K562 (cell line): Measurements from ENCODE around the gene PSMA2. TPM values are rescaled to one million over a fixed set of nuclear protein-coding genes. Genes with fewer than 3 reads are reported as not detected.

ENCODE experiments used
- ATAC-seq: fragments of 200-7000 bp; cut with Tn5 transposase; 3 replicates; pipeline ENCODE4 v1.9.1; 2020; ENCODE audit warnings: moderate library complexity
- BruUV-seq: library from RNA; stranded (reverse); fragments of 400-500 nt; replicated peaks from 2 replicates; lab custom pipeline; 2021; lab: Mats Ljungman, UMichigan
- CTCF ChIA-PET: fragments of 300-600 bp; formaldehyde crosslinking; extraction: SDS; loops from one replicate; lab custom pipeline; 2021; ENCODE audit warnings: low intra/inter-chr PET ratio; lab: Yijun Ruan, JAX
- POLR2A ChIA-PET: fragments of 300-600, 350-650 bp; sonication (Branson Sonifier 250); formaldehyde crosslinking; extraction: SDS; loops from one replicate; lab custom pipeline; 2021; ENCODE audit warnings: antibody characterized with exemption, inconsistent platforms; lab: Yijun Ruan, JAX
- DNase-seq, 4 experiments: peaks; one replicate each; pipeline versions ENCODE4 v3.0.0 to v3.0.0-alpha.2; 2011 to 2018; ENCODE audit warnings: low spot score in 3 of 4, mixed read lengths in 3 of 4; ENCODE audit errors: extremely low read depth in 1 of 4
- FAIRE-seq: peaks from 2 replicates; lab custom pipeline; 2011; peaks lifted over from hg19 to GRCh38; lab: Jason Lieb, UNC
- H2AFZ ChIP-seq: 2 replicates; pipeline ENCODE4 v1.6.0; 2011; ENCODE audit warnings: low read depth, low read length, control low read depth, inconsistent platforms
- H3K27ac ChIP-seq: fragments of 200-600 bp; 3 replicates; pipeline ENCODE4 v1.8.0; 2011; ENCODE audit warnings: low read depth, mild to moderate bottlenecking, control low read depth, inconsistent platforms, low read length, moderate library complexity, mixed read lengths; ENCODE audit errors: extremely low read depth
- H3K27me3 ChIP-seq, 2 experiments: fragments of 300-600 bp in 1 of 2; 2 replicates in 1 of 2; 3 replicates in 1 of 2; pipeline versions ENCODE4 v1.6.0 to v1.8.0; 2011; ENCODE audit warnings: inconsistent platforms in 2 of 2, low read length in 2 of 2, mild to moderate bottlenecking in 1 of 2, mixed read lengths in 1 of 2, moderate library complexity in 1 of 2; ENCODE audit not compliant: control insufficient read depth in 2 of 2, insufficient read depth in 2 of 2
- H3K36me3 ChIP-seq: fragments of 300-600 bp; 3 replicates; pipeline ENCODE4 v1.8.0; 2011; ENCODE audit warnings: mild to moderate bottlenecking, low read length, inconsistent platforms; ENCODE audit not compliant: control insufficient read depth, insufficient read depth
- H3K4me1 ChIP-seq, 2 experiments: fragments of 200-600 bp in 1 of 2; replicated peaks in 1 of 2; 2 replicates in 1 of 2; 3 replicates in 1 of 2; pipeline versions ENCODE4 v1.5.1 to v1.8.0; 2011; ENCODE audit warnings: inconsistent platforms in 2 of 2, low read length in 2 of 2, mild to moderate bottlenecking in 1 of 2, mixed read lengths in 1 of 2, moderate library complexity in 1 of 2; ENCODE audit not compliant: control insufficient read depth in 2 of 2, insufficient read depth in 2 of 2
- H3K4me2 ChIP-seq: 2 replicates; pipeline ENCODE4 v1.6.1; 2011; ENCODE audit warnings: low read length, control low read depth, inconsistent platforms, mixed read lengths; ENCODE audit not compliant: insufficient read depth
- H3K4me3 ChIP-seq: fragments of 200-600 bp; sonication (generic), shearing (Covaris generic); 2 replicates; pipeline ENCODE4 v1.5.1; 2016; ENCODE audit warnings: control low read depth, inconsistent platforms
- H3K79me2 ChIP-seq: fragments of 200-600 bp; 3 replicates; pipeline ENCODE4 v1.8.0; 2011; ENCODE audit warnings: low read length, inconsistent platforms; ENCODE audit not compliant: control insufficient read depth, insufficient read depth
- H3K9ac ChIP-seq, 2 experiments: 2 replicates each; pipeline versions ENCODE4 v1.6.0 to v1.6.1; 2011; ENCODE audit warnings: low read depth in 2 of 2, low read length in 2 of 2, control low read depth in 1 of 2, inconsistent platforms in 1 of 2, mild to moderate bottlenecking in 1 of 2, mixed read lengths in 1 of 2; ENCODE audit not compliant: insufficient read depth in 1 of 2
- H3K9me1 ChIP-seq: one replicate; pipeline ENCODE4 v1.6.0; 2011; ENCODE audit warnings: inconsistent platforms, mild to moderate bottlenecking, low read length, moderate library complexity; ENCODE audit not compliant: control insufficient read depth, insufficient read depth
- H3K9me3 ChIP-seq: replicated peaks from 2 replicates; pipeline ENCODE4 v1.5.1; 2011; ENCODE audit warnings: low read depth, low read length, inconsistent platforms; ENCODE audit not compliant: control insufficient read depth, insufficient read depth
- H4K20me1 ChIP-seq: replicated peaks from 2 replicates; pipeline ENCODE4 v1.6.1; 2011; ENCODE audit warnings: low read length, inconsistent platforms, mixed read lengths; ENCODE audit not compliant: control insufficient read depth, insufficient read depth
- C11orf30 ChIP-seq: fragments of 450-650 bp; IDR thresholded peaks from 2 replicates; pipeline ENCODE4 v1.6.1; 2016; ENCODE audit warnings: low read depth, mild to moderate bottlenecking
- CHD7 ChIP-seq: fragments of 200-600 bp; sonication (generic); IDR thresholded peaks from one replicate; pipeline ENCODE4 v1.6.1; 2012; ENCODE audit warnings: mild to moderate bottlenecking, low read depth, low read length, inconsistent platforms
- MYC ChIP-seq, 2 experiments: fragments of 250-450 bp in 1 of 2; sonication (Bioruptor Pico) in 1 of 2; IDR thresholded peaks; 2 replicates each; pipeline versions ENCODE4 v1.5.1 to v1.6.1; 2012 to 2021; ENCODE audit warnings: low read depth in 2 of 2, borderline replicate concordance in 1 of 2, improper control_type of control experiment in 1 of 2, low read length in 1 of 2, mild to moderate bottlenecking in 1 of 2, moderate library complexity in 1 of 2
- ZNF584 ChIP-seq: fragments of 200-800 bp; sonication (Bioruptor generic); IDR thresholded peaks from 2 replicates; pipeline ENCODE4 v1.6.1; 2016; ENCODE audit warnings: low read depth, mild to moderate bottlenecking, missing genetic modification characterization, missing compliant biosample characterization
- WGBS: fragments of 100-300 bp; shearing (Covaris generic); methylation state at CpG from one replicate; pipeline ENCODE4 v1.1.6; 2016; ENCODE audit warnings: low coverage, mixed read lengths; ENCODE audit not compliant: insufficient coverage; ENCODE audit errors: missing lambda C conversion rate; 5-methylcytosine and 5-hydroxymethylcytosine counted together
- in situ Hi-C: fragments of 300-500 bp; cut with MboI; formaldehyde crosslinking; loops from 4 replicates; pipeline ENCODE4 v1.15.0; 2018; ENCODE audit warnings: inconsistent platforms, mixed read lengths
- intact Hi-C: fragments of 100-400 bp; cut with micrococcal nuclease; formaldehyde crosslinking; loops from 2 replicates; pipeline ENCODE4 v1.14.2; 2022
- polyA plus RNA-seq, 8 experiments: library from polyadenylated mRNA; depleted of rRNA in 4 of 8; stranded (reverse) in 5 of 8; unstranded in 3 of 8; fragments of >200 nt; fragmentation: Nextera tagmentation in 2 of 8; fragmentation: Illumina TruSeq in 1 of 8; extraction: Ambion mirVana in 2 of 8; extraction: Trizol in 1 of 8; gene quantifications; 2 replicates each; pipeline versions ENCODE4 v1.2.1 to v1.2.3, GENCODE V29; 2011 to 2014; ENCODE audit warnings: inconsistent platforms in 1 of 8, missing spikeins in 1 of 8
- total RNA-seq, 7 experiments: library from RNA; depleted of rRNA in 6 of 7; stranded (reverse); fragments of >200 nt in 6 of 7; fragmentation: Illumina TruSeq in 2 of 7; extraction: Trizol in 2 of 7; gene quantifications; 2 replicates each; pipeline versions ENCODE4 v1.2.1 to v1.2.3, GENCODE V29; 2011 to 2021; ENCODE audit warnings: low replicate concordance in 1 of 7

Gene PSMA2
- total and polyA plus RNA-seq, 9 of the 15 experiments (the other 6 are each of a cell fraction or from before 2014, with no cell fraction given): 91.7 to 1,070 (median 213) TPM

GRCh38 chr7:42915356-42915755 lies 16.6 kb downstream of the PSMA2 start:
- Histone ChIP-seq H3K4me1 (peaks cover 14 to 27% of the 10 kb centered on the region in 2 experiments; a peak in 4 of 5 replicates), H3K27ac (no peak overlapping the region), H3K79me2 (peaks cover 11% of the 10 kb centered on the region; the same call in 2 of the 3 replicates), H3K4me2 (no peak overlapping the region), H3K9me1 (no peaks in the 10 kb centered on the region), H4K20me1 (no peaks in the 10 kb centered on the region), H2AFZ (no peak overlapping the region), H3K27me3 (no peaks in the 10 kb centered on the region; a peak in 1 of 5 replicates), H3K9ac (no peak overlapping the region), H3K4me3 (no peak overlapping the region), H3K9me3 (no peaks in the 10 kb centered on the region), H3K36me3 (peaks cover 52% of the 10 kb centered on the region)
- no TSS peak for BruUV-seq
- 80% methylated on average over 1 of the region's 1 CpG for WGBS
- no peak for TF ChIP-seq ZNF584 (CRISPR knock-in tag)
- TF ChIP-seq MYC (IDR thresholded peaks at IDR 0.05; ENCODE audit: low read depth, low read length): no peak
- TF ChIP-seq MYC (CRISPR knock-in tag; IDR thresholded peaks at IDR 0.05; ENCODE audit: borderline replicate concordance, low read depth): no peak
- no peak for TF ChIP-seq C11orf30
- TF ChIP-seq CHD7: no peak
- ChIA-PET POLR2A (interaction anchor here (0.6 to 1.6 kb wide), 4 partner anchors 12 to 366 kb away, joined by 3 to 8 read pairs (median 4); partner anchors contain the start of genes MRPL32 and PSMA2), CTCF (no interaction called here)
- in situ Hi-C loops: no loop called here
- FAIRE-seq (no peak), ATAC-seq (no peak), DNase-seq (no peak)
- intact Hi-C loops: no loop called here
